ENCODE measurements around the gene FAM107A.

- no peak for TF ChIP-seq CTCF (IDR thresholded peaks at IDR 0.05)
- no peak for TF ChIP-seq POLR2AphosphoS5 (IDR thresholded peaks at IDR 0.05; ENCODE audit: insufficient read depth in 1 of 2, low read depth in 1 of 2)
- no peak for TF ChIP-seq POLR2A (IDR thresholded peaks at IDR 0.05)
These were observed 20.4 kb downstream of the FAM107A start for GRCh38 chr3:58556761-58557221.

All from vagina (tissue), 2 donors.